NB4 (cell line): Measurements from ENCODE around the gene SLC49A4.

Experiments
- DNase-seq: peaks from one replicate; pipeline ENCODE4 v3.0.0; 2010; ENCODE audit warnings: low read depth
- H3K4me3 ChIP-seq: one replicate; pipeline ENCODE4 v1.5.1; 2011; ENCODE audit warnings: mild to moderate bottlenecking, low read depth, low read length, moderate library complexity
- MYC ChIP-seq: IDR thresholded peaks from 2 replicates; pipeline ENCODE4 v1.6.1; 2011; ENCODE audit warnings: low read depth, low read length
- POLR2A ChIP-seq: IDR thresholded peaks from 2 replicates; pipeline ENCODE4 v1.6.1; 2011; ENCODE audit warnings: mild to moderate bottlenecking; ENCODE audit not compliant: insufficient read length; ENCODE audit errors: extremely low read depth
- TF ChIP-seq, protein P1 (sequence below): IDR thresholded peaks from one replicate; pipeline ENCODE4 v1.5.1; 2012; ENCODE audit warnings: low read depth, low read length
- TF ChIP-seq, protein P2 (sequence below): IDR thresholded peaks from 2 replicates; pipeline ENCODE4 v1.6.1; 2011; ENCODE audit warnings: low read depth, low read length

SLC49A4 gene

DNA sequence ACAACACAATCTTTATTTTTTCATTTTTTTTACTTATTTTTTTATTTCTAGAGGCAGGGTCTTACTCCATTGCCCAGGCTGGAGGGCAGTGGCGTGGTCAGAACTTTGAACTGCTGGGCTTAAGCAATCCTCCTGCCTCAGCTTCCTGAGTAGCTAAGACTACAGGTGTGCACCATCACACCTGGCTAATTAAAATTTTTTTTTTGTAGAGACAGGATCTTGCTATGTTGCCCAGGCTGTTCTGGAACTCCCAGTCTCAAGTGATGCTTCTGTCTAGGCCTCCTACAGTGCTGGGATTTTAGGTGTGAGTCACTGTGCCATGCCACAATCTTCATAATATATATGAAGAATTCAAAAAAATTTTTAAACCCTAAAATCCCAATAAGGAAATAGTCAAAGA is 22.0 kb upstream of the SLC49A4 start:
- TF ChIP-seq, protein P1, sequence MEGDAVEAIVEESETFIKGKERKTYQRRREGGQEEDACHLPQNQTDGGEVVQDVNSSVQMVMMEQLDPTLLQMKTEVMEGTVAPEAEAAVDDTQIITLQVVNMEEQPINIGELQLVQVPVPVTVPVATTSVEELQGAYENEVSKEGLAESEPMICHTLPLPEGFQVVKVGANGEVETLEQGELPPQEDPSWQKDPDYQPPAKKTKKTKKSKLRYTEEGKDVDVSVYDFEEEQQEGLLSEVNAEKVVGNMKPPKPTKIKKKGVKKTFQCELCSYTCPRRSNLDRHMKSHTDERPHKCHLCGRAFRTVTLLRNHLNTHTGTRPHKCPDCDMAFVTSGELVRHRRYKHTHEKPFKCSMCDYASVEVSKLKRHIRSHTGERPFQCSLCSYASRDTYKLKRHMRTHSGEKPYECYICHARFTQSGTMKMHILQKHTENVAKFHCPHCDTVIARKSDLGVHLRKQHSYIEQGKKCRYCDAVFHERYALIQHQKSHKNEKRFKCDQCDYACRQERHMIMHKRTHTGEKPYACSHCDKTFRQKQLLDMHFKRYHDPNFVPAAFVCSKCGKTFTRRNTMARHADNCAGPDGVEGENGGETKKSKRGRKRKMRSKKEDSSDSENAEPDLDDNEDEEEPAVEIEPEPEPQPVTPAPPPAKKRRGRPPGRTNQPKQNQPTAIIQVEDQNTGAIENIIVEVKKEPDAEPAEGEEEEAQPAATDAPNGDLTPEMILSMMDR, result no peak
- TF ChIP-seq POLR2A (no peak), MYC (no peak)
- TF ChIP-seq, protein P2, sequence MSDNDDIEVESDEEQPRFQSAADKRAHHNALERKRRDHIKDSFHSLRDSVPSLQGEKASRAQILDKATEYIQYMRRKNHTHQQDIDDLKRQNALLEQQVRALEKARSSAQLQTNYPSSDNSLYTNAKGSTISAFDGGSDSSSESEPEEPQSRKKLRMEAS, result no peak
- DNase-seq, result no peak
- no peak overlapping the region for H3K4me3 ChIP-seq

- no peak for DNase-seq
- no peak for TF ChIP-seq MYC
- TF ChIP-seq POLR2A, result no peak
- TF ChIP-seq, protein P2, result no peak
- TF ChIP-seq, protein P1, result no peak
- no peak overlapping the region for H3K4me3 ChIP-seq
Measured at GRCh38 chr3:122773944-122774509, 20.8 kb upstream of the SLC49A4 start.

GRCh38 chr3:122774564-122774963 is 20.3 kb upstream of the SLC49A4 start:
- no peak overlapping the region for H3K4me3 ChIP-seq
- DNase-seq, result no peak
- TF ChIP-seq, protein P2, result no peak
- no peak for TF ChIP-seq POLR2A
- TF ChIP-seq, protein P1, result no peak
- TF ChIP-seq MYC, result no peak

GRCh38 chr3:122776675-122777468 is 18.0 kb upstream of the SLC49A4 start:
- TF ChIP-seq POLR2A (no peak), MYC (no peak)
- TF ChIP-seq, protein P2, result no peak
- TF ChIP-seq, protein P1, result no peak
- no peak overlapping the region for H3K4me3 ChIP-seq
- no peak for DNase-seq

DNA sequence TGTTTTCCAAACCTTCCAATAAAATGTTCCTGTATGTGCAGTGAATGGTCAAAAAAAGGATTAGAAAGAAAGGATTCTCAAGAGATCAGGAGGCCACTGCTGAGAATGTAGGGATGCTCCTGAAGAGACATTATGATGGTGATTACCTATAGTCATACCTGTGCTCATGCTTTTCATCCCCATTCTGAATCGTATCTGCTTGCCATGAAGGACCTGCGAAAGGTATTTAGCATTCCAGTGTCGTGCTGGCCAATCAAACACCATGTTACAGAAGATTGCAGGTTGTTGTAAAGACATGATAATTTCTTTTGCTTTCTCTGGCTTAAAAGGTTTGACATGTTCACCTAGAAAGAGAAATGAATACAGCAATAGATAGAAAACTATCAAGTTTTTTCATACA is 17.3 kb upstream of the SLC49A4 start:
- H3K4me3 ChIP-seq, result no peak overlapping the region
- DNase-seq, result no peak
- TF ChIP-seq, protein P1, result no peak
- TF ChIP-seq MYC, result no peak
- TF ChIP-seq, protein P2, result no peak
- TF ChIP-seq POLR2A, result no peak
